ENCODE data around the gene C1QTNF4. TPM values are rescaled to one million over a fixed set of nuclear protein-coding genes. Genes with fewer than 3 reads are reported as not detected.
"Not testable (repeated sequence)": the region's sequence is repeated elsewhere in the genome, so short reads cannot be mapped to it uniquely, and the experiment has no call there.

The C1QTNF4 gene
- total RNA-seq, 2 experiments from 2014 or later: 0.25 to 0.68 TPM

DNA sequence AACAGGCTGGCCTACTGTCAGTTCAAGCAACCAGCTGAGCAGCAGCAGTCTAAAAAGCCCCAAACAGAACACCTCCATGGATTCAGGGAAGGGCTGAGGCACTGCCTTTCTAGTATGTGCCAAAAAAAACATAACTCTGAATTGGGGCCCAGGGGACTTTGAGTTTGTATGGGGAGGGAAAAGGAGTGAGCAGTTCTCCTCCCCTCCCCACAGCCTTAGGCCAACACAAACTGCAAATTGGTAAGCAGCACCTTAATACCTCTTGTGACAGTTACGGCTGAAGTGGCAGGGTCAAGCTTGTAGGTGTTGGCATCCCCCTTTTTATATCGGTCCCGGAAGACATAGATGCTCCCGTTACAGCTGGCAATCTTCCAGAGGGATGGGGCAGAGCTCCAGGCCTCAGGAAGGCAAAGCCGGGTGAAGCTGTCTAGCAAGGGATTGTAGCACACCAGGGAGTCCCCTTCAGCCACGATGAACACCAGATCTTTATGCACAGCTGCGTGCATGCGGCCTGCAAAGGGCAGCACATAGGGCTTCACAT is 21.4 kb downstream of the C1QTNF4 start:
- H3K36me3 Mint-ChIP-seq (ENCODE audit: low read depth): peaks cover 57% of the 10 kb centered on the region
- CTCF ChIA-PET: interaction anchor here (1.2 kb wide), 1 partner anchor 20 kb away, joined by 4 read pairs; the partner anchor contains the start of gene CELF1

DNA sequence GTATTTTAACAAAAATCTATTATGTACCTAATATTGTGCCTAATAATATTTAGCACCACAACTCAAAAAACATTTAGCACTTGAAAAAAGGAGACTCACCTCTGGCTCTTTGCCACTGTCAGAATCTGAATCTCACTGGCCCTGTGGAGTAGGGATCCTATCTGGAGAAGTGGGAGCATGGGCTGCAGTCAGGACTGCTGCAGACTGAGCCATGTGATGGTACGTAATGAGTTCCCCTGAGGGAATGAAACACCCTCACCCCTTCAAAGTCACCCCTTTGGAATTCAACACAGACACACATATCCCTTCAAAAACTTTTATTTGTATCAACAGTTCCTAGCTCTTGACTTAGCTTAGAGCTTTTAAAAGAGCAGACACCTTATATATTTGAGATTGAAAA is 22.3 kb downstream of the C1QTNF4 start:
- POLR2A ChIA-PET: interaction anchor here (0.6 kb wide), 1 partner anchor 87 kb away, joined by 4 read pairs; no protein-coding TSS in a partner anchor
- H3K4me1 Mint-ChIP-seq: peaks cover 7% of the 10 kb centered on the region
- H3K27ac Mint-ChIP-seq: no peak overlapping the region
- CTCF ChIA-PET: interaction anchor here (1.2 kb wide), 1 partner anchor 19 kb away, joined by 4 read pairs; the partner anchor contains the start of gene CELF1
- H3K36me3 Mint-ChIP-seq (ENCODE audit: low read depth): peaks cover 52% of the 10 kb centered on the region
- DNase-seq: no peak
- no peaks in the 10 kb centered on the region for H3K27me3 Mint-ChIP-seq
- no peak overlapping the region for H3K4me3 Mint-ChIP-seq
- no peaks in the 10 kb centered on the region for H3K9me3 Mint-ChIP-seq

More for the DNA sequence above, 21.4 kb downstream of the C1QTNF4 start:
- POLR2A ChIA-PET: interaction anchor here (0.6 kb wide), 1 partner anchor 86 kb away, joined by 4 read pairs; no protein-coding TSS in a partner anchor
- Mint-ChIP-seq H3K9me3 (no peaks in the 10 kb centered on the region), H3K27ac (no peak overlapping the region), H3K4me3 (no peak overlapping the region), H3K4me1 (peaks cover 16% of the 10 kb centered on the region), H3K27me3 (no peaks in the 10 kb centered on the region)
- no peak for DNase-seq

DNA sequence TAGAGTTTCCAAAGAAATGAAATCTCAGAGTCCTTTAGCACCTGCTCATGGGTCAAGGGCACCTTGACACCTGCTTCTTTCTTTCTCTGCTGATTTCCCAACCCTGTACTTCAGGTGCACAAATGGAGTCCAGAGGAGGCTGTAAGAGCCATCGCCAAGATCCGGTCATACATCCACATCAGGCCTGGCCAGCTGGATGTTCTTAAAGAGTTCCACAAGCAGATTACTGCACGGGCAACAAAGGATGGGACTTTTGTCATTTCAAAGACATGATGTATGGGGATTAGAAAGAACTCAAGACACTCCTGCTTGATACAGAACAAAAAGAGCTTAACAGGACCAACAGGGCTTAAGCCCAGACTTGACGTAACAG is 22.9 kb downstream of the C1QTNF4 start:
- Mint-ChIP-seq H3K27me3 (no peaks in the 10 kb centered on the region), H3K9me3 (no peaks in the 10 kb centered on the region), H3K27ac (no peak overlapping the region), H3K36me3 (ENCODE audit: low read depth) (peaks cover 52% of the 10 kb centered on the region), H3K4me3 (no peak overlapping the region), H3K4me1 (peaks cover 12% of the 10 kb centered on the region)
- ChIA-PET CTCF (interaction anchor here (1.4 kb wide), 1 partner anchor 18 kb away, joined by 7 read pairs; the partner anchor contains the start of gene CELF1), POLR2A (no interaction called here)
- no peak for DNase-seq

GRCh38 chr11:47570651-47571356 is 23.4 kb downstream of the C1QTNF4 start:
- H3K36me3 Mint-ChIP-seq (ENCODE audit: low read depth): peaks cover 52% of the 10 kb centered on the region
- no peak overlapping the region for H3K27ac Mint-ChIP-seq
- H3K27me3 Mint-ChIP-seq: no peaks in the 10 kb centered on the region
- CTCF ChIA-PET: interaction anchor here (1.4 kb wide), 1 partner anchor 18 kb away, joined by 7 read pairs; the partner anchor contains the start of gene CELF1
- H3K4me3 Mint-ChIP-seq: no peak overlapping the region
- POLR2A ChIA-PET: interaction anchor here (1.1 to 1.6 kb wide), 3 partner anchors 8 to 258 kb away, joined by 3 to 4 read pairs (median 3); partner anchors contain the start of genes KBTBD4 and NDUFS3
- no peak for DNase-seq
- no peaks in the 10 kb centered on the region for H3K9me3 Mint-ChIP-seq
- H3K4me1 Mint-ChIP-seq: peaks cover 15% of the 10 kb centered on the region

DNA sequence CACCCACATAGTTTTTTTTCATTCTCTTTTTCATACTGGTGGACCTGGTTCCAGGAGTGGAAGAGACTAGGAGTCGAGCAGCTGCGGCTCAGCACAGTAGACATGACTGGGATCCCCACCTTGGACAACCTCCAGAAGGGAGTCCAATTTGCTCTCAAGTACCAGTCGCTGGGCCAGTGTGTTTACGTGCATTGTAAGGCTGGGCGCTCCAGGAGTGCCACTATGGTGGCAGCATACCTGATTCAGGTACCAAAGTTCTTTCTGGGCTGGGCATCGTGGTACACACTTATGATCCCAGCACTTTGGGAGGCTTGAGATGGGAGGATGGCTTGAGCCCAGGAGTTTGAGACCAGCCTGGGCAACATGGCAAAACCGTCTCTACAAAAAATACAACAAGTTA is 24.6 kb downstream of the C1QTNF4 start:
- no peaks in the 10 kb centered on the region for H3K27me3 Mint-ChIP-seq
- ChIA-PET CTCF (no interaction called here), POLR2A (interaction anchor here (1.1 to 1.6 kb wide), 3 partner anchors 9 to 259 kb away, joined by 3 to 4 read pairs (median 3); partner anchors contain the start of genes KBTBD4 and NDUFS3)
- no peaks in the 10 kb centered on the region for H3K9me3 Mint-ChIP-seq
- DNase-seq: no peak
- H3K36me3 Mint-ChIP-seq (ENCODE audit: low read depth): peaks cover 43% of the 10 kb centered on the region
- no peak overlapping the region for H3K4me3 Mint-ChIP-seq
- H3K27ac Mint-ChIP-seq: no peak overlapping the region
- peaks cover 19% of the 10 kb centered on the region for H3K4me1 Mint-ChIP-seq

- DNase-seq: peak; percentile 24
- Mint-ChIP-seq H3K27ac (peak overlapping the region; percentile 44), H3K27me3 (no peaks in the 10 kb centered on the region), H3K4me1 (peaks cover 25% of the 10 kb centered on the region), H3K4me3 (peak overlapping the region; percentile 79), H3K9me3 (no peaks in the 10 kb centered on the region), H3K36me3 (ENCODE audit: low read depth) (peaks cover 11% of the 10 kb centered on the region)
- POLR2A ChIA-PET: interaction anchor here (0.7 to 4.3 kb wide), 16 partner anchors 7 to 352 kb away, joined by 3 to 85 read pairs (median 4); partner anchors contain the start of genes CELF1, DDB2, KBTBD4 and NDUFS3
- CTCF ChIA-PET: interaction anchor here (0.7 to 2.0 kb wide), 6 partner anchors 10 to 1217 kb away, joined by 3 to 12 read pairs (median 5); no protein-coding TSS in a partner anchor
Measured at GRCh38 chr11:47566149-47566698, 28.0 kb downstream of the C1QTNF4 start.

DNA sequence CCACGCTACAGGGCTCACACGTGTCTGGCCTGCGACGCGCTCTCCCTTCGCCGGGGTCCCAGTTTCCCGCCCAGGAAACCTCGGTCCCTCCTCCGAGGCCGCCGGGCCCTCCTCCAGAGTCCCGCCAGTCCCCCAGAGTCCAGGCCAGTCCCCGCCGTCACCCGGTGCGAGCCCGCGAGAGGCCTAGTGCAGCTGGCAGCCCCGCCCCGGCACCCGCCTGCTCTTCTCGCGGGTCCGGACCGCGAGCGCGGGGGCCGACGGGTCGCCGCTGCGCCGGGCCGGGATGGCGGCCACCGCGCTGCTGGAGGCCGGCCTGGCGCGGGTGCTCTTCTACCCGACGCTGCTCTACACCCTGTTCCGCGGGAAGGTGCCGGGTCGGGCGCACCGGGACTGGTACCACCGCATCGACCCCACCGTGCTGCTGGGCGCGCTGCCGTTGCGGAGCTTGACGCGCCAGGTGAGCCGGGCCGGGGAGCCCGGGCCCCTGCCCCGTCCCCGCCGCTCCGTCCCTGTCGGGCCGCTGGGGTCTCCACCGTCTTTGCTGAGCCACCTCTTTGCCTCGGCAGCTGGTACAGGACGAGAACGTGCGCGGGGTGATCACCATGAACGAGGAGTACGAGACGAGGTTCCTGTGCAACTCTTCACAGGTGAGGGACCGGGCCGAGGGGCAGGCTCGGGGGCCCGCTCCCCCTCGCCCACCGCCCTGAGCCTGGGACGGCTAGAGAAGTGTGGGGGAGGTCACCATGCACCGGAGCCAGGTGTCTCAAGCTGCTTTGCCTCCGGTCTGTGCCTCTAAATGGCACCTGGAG is 28.7 kb downstream of the C1QTNF4 start, which contains the start of gene PTPMT1:
PTPMT1 (plus strand) TSS at position 260 of the 809 bp plus-strand sequence; CDS start at position 284, 24 bp downstream.
- H3K27me3 Mint-ChIP-seq: no peaks in the 10 kb centered on the region
- peak within 1 kb of the TSS; percentile 65 for H3K27ac Mint-ChIP-seq
- H3K4me3 Mint-ChIP-seq: peak within 1 kb of the TSS; percentile 79
- DNase-seq: peak; percentile 72
- no peaks in the 10 kb centered on the region for H3K9me3 Mint-ChIP-seq
- ChIA-PET POLR2A (interaction anchor here (0.7 to 4.3 kb wide), 17 partner anchors 8 to 351 kb away, joined by 3 to 85 read pairs (median 4); partner anchors contain the start of genes CELF1, DDB2, KBTBD4 and NDUFS3), CTCF (interaction anchor here (1.1 to 2.0 kb wide), 8 partner anchors 10 to 294 kb away, joined by 3 to 12 read pairs (median 6); partner anchors contain the start of genes KBTBD4 and NDUFS3)
- peaks cover 6% of the 10 kb centered on the region for H3K36me3 Mint-ChIP-seq (ENCODE audit: low read depth)
- peaks cover 25% of the 10 kb centered on the region for H3K4me1 Mint-ChIP-seq

DNA sequence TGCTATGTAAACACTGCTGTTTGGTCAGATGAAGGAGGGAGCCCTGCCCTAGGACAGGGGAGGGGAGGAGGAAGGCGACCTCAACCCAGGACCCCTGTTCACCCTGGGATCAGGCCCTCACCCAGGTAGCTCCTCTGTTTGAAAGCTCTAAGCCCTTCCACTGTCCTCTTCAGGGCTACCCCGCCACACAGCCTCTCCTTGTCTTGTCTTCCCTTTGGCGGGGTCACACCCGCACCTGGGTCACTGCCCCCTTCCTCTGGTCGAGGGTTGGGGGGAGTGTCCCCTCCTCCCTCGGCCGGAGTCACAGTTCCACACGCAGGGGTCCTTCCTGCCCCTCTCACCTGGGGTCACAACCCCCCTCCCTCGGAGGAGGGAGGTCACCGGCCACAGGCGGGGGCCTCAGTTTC is 29.3 kb downstream of the C1QTNF4 start:
- H3K9me3 Mint-ChIP-seq: no peaks in the 10 kb centered on the region
- ChIA-PET CTCF (interaction anchor here (0.9 to 2.0 kb wide), 7 partner anchors 9 to 294 kb away, joined by 3 to 12 read pairs (median 7); partner anchors contain the start of genes KBTBD4 and NDUFS3), POLR2A (interaction anchor here (0.7 to 4.3 kb wide), 14 partner anchors 9 to 350 kb away, joined by 3 to 85 read pairs (median 6); partner anchors contain the start of genes CELF1, DDB2, KBTBD4 and NDUFS3)
- peaks cover 25% of the 10 kb centered on the region for H3K4me1 Mint-ChIP-seq
- peak overlapping the region; percentile 65 for H3K27ac Mint-ChIP-seq
- no peak for DNase-seq
- H3K27me3 Mint-ChIP-seq: no peaks in the 10 kb centered on the region
- peaks cover 6% of the 10 kb centered on the region for H3K36me3 Mint-ChIP-seq (ENCODE audit: low read depth)
- peak overlapping the region; percentile 79 for H3K4me3 Mint-ChIP-seq

DNA sequence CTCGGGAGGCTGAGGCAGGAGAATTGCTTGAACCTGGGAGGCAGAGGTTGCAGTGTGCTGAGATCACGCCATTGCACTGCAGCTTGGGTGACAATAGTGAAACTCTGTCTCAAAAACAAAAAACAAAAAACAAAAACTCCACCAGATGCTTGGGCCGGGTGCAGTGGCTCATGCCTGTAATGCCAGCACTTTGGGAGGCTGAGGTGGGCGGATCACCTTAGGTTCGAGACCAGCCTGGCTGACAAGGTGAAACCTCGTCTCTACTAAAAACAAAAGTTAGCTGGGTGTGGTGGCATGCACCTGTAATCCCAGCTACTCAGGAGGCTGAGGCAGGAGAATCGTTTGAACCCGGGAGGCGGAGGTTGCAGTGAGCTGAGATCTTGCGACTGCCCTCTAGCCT is 29.8 kb downstream of the C1QTNF4 start:
- ChIA-PET CTCF (interaction anchor here (0.7 to 2.0 kb wide), 8 partner anchors 8 to 946 kb away, joined by 3 to 12 read pairs (median 4); partner anchors contain the start of genes KBTBD4 and NDUFS3), POLR2A (interaction anchor here (0.8 to 4.3 kb wide), 10 partner anchors 8 to 350 kb away, joined by 4 to 85 read pairs (median 6); partner anchors contain the start of genes CELF1, DDB2, KBTBD4 and NDUFS3)
- H3K36me3 Mint-ChIP-seq (ENCODE audit: low read depth); DNase-seq; H3K9me3 Mint-ChIP-seq; H3K27me3 Mint-ChIP-seq; H3K27ac Mint-ChIP-seq: not testable (repeated sequence)
- H3K4me3 Mint-ChIP-seq: peak overlapping the region; percentile 35
- peaks cover 25% of the 10 kb centered on the region for H3K4me1 Mint-ChIP-seq

DNA sequence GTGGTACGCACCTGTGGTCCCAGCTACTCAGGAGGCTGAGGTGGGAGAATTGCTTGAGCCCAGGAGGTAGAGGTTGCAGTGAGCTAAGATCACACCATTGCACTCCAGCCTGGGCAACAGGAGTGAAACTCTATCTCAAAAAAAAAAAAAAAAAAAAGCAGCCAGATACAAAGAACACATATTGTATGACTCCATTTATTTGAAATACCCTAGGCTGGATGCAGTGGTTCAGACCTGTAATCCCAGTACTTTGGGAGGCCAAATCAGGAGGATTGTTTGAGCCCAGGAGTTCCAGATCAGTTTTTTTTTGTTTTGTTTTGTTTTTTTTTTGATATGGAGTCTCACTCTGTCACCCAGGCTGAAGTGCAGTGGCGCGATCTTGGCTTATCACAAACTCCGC is 31.8 kb downstream of the C1QTNF4 start:
- DNase-seq; H3K4me3 Mint-ChIP-seq; POLR2A ChIA-PET; H3K27me3 Mint-ChIP-seq; H3K27ac Mint-ChIP-seq; H3K36me3 Mint-ChIP-seq (ENCODE audit: low read depth); H3K9me3 Mint-ChIP-seq: not testable (repeated sequence)
- peaks cover 25% of the 10 kb centered on the region for H3K4me1 Mint-ChIP-seq
- CTCF ChIA-PET: interaction anchor here (0.6 kb wide), 1 partner anchor 235 kb away, joined by 3 read pairs; no protein-coding TSS in a partner anchor

- Mint-ChIP-seq H3K9me3 (no peaks in the 10 kb centered on the region), H3K27ac (no peak overlapping the region), H3K4me3 (no peak overlapping the region), H3K36me3 (ENCODE audit: low read depth) (no peaks in the 10 kb centered on the region), H3K27me3 (no peaks in the 10 kb centered on the region), H3K4me1 (peaks cover 15% of the 10 kb centered on the region)
- no peak for DNase-seq
- ChIA-PET POLR2A (no interaction called here), CTCF (no interaction called here)
Measured at GRCh38 chr11:47560426-47560825, 33.8 kb downstream of the C1QTNF4 start.

DNA sequence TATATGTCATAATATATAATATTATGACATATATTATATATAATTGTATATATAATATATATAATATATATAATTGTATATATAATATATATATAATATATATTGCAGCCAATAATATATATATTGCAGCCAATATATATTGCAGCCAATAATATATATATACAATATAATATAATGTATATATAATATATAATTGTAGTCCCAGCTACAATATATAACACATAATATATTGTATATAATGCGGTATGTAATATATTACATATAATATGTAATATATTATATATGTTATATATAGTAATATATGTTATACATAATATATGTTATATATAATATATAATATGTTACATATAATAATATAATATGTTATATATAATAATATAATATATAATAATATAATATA is 35.5 kb downstream of the C1QTNF4 start:
- Mint-ChIP-seq H3K9me3 (no peaks in the 10 kb centered on the region), H3K4me3 (no peak overlapping the region), H3K27me3 (no peaks in the 10 kb centered on the region), H3K36me3 (ENCODE audit: low read depth) (no peaks in the 10 kb centered on the region), H3K4me1 (peaks cover 12% of the 10 kb centered on the region), H3K27ac (no peak overlapping the region)
- CTCF ChIA-PET: no interaction called here
- POLR2A ChIA-PET: no interaction called here
- no peak for DNase-seq
